AG04450 (cell line): ENCODE data around the gene MAPKBP1. TPM values are rescaled to one million over a fixed set of nuclear protein-coding genes. Genes with fewer than 3 reads are reported as not detected.

Experiments used
- CTCF ChIA-PET: fragments of 300-600, 350-600 bp; formaldehyde crosslinking; extraction: SDS; loops from one replicate; lab custom pipeline; 2022; ENCODE audit warnings: antibody characterized with exemption, inconsistent platforms; lab: Charles Lee
- POLR2A ChIA-PET: fragments of 350-600 bp; formaldehyde crosslinking; extraction: SDS; loops from one replicate; lab custom pipeline; 2021; ENCODE audit warnings: antibody characterized with exemption, inconsistent platforms; lab: Yijun Ruan, JAX
- DNase-seq: peaks from one replicate; pipeline ENCODE4 v3.0.0-alpha.2; 2011; ENCODE audit warnings: low read depth, low spot score
- H3K27ac ChIP-seq: one replicate; pipeline ENCODE4 v1.5.1; 2012; ENCODE audit warnings: low read depth, low read length, control low read depth
- H3K27me3 ChIP-seq: one replicate; pipeline ENCODE4 v1.6.0; 2012; ENCODE audit warnings: low read length; ENCODE audit not compliant: control insufficient read depth, insufficient read depth
- H3K4me3 ChIP-seq: 2 replicates; pipeline ENCODE4 v1.5.1; 2011; ENCODE audit warnings: mild to moderate bottlenecking, low read depth, low read length, control low read depth
- H3K9me3 ChIP-seq: 2 replicates; pipeline ENCODE4 v1.5.1; 2012; ENCODE audit warnings: low read length; ENCODE audit not compliant: control insufficient read depth, insufficient read depth
- polyA plus RNA-seq: library from polyadenylated mRNA; depleted of rRNA; stranded (reverse); fragments of >200 nt; gene quantifications from 2 replicates; pipeline ENCODE4 v1.2.3, GENCODE V29; 2011
- TF ChIP-seq, protein P1 (sequence below): IDR thresholded peaks from 2 replicates; pipeline ENCODE4 v1.5.1; 2011; ENCODE audit warnings: low read depth, low read length, control low read depth, inconsistent platforms

Gene MAPKBP1
- polyA plus RNA-seq, 1 experiment = 6.1 TPM

DNA sequence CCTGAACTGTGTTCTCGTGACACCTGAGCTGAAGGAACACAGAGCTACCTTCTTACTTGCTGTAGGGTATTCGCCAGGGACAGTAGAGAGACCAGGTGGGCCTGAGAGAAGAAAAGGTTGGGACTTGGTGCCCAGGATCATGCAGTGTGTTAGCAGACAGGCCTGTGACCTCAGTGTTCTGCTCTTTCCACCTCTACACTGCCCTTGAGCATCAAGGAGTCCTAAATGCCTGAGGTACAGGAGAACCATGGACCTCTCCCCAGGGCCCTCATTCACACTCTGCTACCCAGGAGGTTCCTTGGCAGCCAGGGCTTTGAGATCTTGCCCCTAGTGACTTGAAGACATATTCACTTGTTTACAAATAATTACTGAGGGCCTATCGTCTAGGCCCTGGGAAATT lies 31.4 kb downstream of the MAPKBP1 start:
- CTCF ChIA-PET = interaction anchor here (15.8 kb wide), 1 partner anchor 29 kb away, joined by 362 read pairs; the partner anchor contains the start of gene MAPKBP1
- POLR2A ChIA-PET = no interaction called here
- H3K4me3 ChIP-seq = no peak overlapping the region
- no peaks in the 10 kb centered on the region for H3K27me3 ChIP-seq
- no peaks in the 10 kb centered on the region for H3K9me3 ChIP-seq
- H3K27ac ChIP-seq = no peak overlapping the region
- TF ChIP-seq, protein P1, sequence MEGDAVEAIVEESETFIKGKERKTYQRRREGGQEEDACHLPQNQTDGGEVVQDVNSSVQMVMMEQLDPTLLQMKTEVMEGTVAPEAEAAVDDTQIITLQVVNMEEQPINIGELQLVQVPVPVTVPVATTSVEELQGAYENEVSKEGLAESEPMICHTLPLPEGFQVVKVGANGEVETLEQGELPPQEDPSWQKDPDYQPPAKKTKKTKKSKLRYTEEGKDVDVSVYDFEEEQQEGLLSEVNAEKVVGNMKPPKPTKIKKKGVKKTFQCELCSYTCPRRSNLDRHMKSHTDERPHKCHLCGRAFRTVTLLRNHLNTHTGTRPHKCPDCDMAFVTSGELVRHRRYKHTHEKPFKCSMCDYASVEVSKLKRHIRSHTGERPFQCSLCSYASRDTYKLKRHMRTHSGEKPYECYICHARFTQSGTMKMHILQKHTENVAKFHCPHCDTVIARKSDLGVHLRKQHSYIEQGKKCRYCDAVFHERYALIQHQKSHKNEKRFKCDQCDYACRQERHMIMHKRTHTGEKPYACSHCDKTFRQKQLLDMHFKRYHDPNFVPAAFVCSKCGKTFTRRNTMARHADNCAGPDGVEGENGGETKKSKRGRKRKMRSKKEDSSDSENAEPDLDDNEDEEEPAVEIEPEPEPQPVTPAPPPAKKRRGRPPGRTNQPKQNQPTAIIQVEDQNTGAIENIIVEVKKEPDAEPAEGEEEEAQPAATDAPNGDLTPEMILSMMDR = no peak
- no peak for DNase-seq

DNA sequence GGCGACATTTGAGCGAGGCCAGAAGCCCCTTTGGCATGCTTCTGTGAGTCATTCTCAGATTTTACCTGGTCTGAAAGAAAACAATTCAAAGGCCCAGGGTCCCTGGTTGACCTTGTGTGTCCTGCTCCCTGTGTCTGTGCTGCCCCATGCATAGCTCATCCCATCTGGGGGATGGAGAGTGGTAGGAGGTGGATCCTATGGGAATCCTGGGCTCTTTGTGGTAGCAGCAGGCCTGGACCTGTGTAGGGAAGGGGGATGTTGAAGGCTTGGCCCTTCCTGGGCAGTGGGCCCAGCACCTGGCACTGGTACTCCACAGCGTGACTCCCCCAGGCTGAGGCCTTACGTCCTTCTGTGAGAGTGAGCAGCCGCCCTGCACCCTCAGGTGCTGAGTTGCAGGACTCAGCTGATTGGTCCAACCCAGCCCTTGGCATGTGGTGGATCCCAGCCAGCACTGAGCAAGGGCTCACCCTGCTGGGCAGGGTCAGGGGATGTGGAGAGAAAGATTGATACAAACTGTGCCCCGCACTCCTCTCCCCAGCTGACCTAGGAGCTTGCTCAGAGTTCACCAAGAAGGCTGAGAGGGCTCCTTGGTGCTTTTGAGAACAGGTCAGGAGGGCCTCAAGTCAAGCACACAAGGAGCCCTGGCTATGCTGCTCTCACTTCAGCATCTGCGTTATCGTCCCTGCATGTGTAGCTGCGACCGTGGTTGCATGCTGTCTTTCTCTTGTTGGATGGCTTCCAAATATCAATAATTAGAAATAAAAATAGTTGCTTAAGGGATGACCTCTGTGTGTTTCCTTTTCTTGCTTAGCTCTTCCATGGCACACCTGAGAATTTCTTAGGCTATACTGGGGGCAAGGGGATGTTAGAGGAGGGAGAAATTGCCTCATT lies 32.3 kb downstream of the MAPKBP1 start:
- no peak overlapping the region for H3K4me3 ChIP-seq
- POLR2A ChIA-PET = no interaction called here
- no peak for DNase-seq

DNA sequence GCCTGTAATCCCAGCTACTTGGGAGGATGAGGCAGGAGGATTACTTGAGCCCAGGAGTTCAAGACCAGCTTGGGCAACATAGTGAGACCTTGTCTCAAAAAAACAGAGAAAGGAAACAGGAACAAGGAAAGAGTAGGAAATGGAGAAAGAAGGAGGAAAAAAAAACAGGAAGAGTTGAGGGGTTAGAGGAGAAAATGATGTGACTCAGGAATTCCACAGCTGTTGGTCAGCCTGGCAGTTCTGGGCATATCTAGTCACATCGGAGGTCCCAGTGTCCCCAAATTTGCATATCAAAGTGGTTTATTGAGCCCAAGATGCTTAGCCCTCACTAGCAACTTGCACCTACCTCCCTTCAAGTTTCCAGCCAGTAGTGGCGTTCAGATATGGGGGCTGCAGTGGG lies 34.8 kb downstream of the MAPKBP1 start:
- H3K27ac ChIP-seq = no peak overlapping the region
- no peak overlapping the region for H3K4me3 ChIP-seq
- ChIA-PET CTCF (interaction anchor here (1.0 to 15.8 kb wide), 4 partner anchors 12 to 344 kb away, joined by 4 to 362 read pairs (median 6); partner anchors contain the start of gene MAPKBP1), POLR2A (interaction anchor here (0.6 to 0.8 kb wide), 2 partner anchors 35 to 251 kb away, joined by 3 read pairs; partner anchors contain the start of gene MAPKBP1)
- H3K9me3 ChIP-seq = no peaks in the 10 kb centered on the region
- TF ChIP-seq, protein P1 = no peak
- no peak for DNase-seq
- no peaks in the 10 kb centered on the region for H3K27me3 ChIP-seq

More for the DNA sequence above, 32.3 kb downstream of the MAPKBP1 start:
- CTCF ChIA-PET = interaction anchor here (15.8 kb wide), 1 partner anchor 29 kb away, joined by 362 read pairs; the partner anchor contains the start of gene MAPKBP1
- no peaks in the 10 kb centered on the region for H3K9me3 ChIP-seq
- TF ChIP-seq, protein P1 = no peak
- no peak overlapping the region for H3K27ac ChIP-seq
- no peaks in the 10 kb centered on the region for H3K27me3 ChIP-seq

DNA sequence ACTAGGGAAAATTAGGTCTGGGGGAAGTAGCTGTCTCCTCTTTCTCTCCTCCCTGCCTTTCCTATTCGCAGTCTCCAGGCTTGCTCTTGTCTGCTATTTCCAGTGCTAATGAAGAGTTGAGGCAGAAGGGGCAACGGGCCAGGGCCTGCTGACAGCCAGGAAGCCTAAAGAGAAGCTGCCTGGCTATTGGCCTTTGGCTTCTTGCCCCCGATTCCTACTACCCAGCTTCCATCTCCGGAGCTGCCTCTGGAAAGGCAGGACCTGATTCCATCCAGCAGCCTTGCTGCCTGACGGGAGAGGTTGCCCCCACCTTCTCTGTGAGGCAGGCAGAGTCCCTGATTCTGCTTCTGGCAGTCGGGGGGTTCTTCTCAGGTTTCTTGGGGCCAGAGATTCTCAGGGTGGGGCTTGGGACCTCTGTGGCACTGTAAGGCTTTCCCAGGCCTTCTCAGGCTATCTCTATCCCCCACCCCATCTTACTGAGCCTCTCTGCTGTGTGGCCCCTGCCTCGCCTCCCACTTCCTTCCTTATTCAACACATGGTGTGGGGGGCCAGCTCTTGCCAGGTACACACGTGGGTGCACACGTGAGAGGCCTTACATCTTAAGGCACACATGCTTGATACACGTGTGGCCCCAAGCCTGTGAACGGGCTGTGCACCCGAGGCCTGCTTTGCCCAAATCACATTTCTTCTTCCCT lies 35.4 kb downstream of the MAPKBP1 start:
- ChIA-PET POLR2A (interaction anchor here (0.6 to 0.8 kb wide), 4 partner anchors 29 to 292 kb away, joined by 3 to 11 read pairs (median 3); partner anchors contain the start of gene MAPKBP1), CTCF (interaction anchor here (0.7 to 15.8 kb wide), 7 partner anchors 13 to 344 kb away, joined by 4 to 362 read pairs (median 8); partner anchors contain the start of genes MAPKBP1 and TYRO3)
- TF ChIP-seq, protein P1 = no peak
- Histone ChIP-seq H3K27me3 (no peaks in the 10 kb centered on the region), H3K9me3 (no peaks in the 10 kb centered on the region), H3K4me3 (no peak overlapping the region), H3K27ac (no peak overlapping the region)
- DNase-seq = no peak
